B cell (primary cell): Measurements from ENCODE around the gene ETV3L.

Experiments
- EZH2 ChIP-seq: IDR thresholded peaks from 2 replicates; pipeline ENCODE4 v1.6.1; 2012; ENCODE audit warnings: borderline replicate concordance, low read depth, mild to moderate bottlenecking, moderate library complexity, low read length; ENCODE audit not compliant: insufficient read depth, poor library complexity, severe bottlenecking
- TF ChIP-seq, protein P1 (sequence below): fragments of 200-600 bp; IDR thresholded peaks from one replicate; pipeline ENCODE4 v1.8.0; 2022; ENCODE audit warnings: antibody characterized with exemption, mild to moderate bottlenecking

DNA sequence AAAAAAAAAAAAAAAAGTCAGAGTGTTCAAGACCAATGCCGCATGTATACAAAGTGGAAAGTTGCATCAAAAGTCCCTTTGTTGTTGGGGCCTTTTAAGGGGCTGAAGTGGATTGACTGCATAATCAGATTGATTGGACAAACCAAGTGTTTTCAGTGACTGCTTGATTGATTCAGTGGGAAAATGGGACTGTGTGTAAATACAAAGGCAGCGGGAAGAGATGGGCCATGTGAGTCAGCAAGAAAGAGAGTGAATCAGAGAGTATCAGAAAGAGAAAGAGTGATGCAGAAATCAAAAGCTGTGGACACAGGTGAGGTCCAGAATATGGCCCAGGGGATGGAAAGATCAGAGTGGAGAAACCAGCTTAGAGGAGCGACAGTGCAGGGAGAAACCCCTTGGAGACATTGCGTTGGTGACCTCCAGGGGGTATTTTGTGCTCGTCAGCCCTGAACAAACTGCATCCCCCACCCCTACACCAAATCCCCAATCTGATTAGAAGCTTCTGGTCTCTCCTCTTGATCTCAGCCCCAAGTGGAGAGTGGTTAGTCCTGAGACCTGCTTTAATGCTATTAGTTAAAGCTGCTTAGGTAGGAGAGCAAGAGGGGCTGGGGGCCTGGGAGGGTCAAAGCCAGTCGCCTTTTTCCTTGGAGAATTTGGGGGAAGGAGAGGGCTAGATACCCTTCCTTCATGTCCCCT lies 5.1 kb upstream of the ETV3L start:
- TF ChIP-seq, protein P1, sequence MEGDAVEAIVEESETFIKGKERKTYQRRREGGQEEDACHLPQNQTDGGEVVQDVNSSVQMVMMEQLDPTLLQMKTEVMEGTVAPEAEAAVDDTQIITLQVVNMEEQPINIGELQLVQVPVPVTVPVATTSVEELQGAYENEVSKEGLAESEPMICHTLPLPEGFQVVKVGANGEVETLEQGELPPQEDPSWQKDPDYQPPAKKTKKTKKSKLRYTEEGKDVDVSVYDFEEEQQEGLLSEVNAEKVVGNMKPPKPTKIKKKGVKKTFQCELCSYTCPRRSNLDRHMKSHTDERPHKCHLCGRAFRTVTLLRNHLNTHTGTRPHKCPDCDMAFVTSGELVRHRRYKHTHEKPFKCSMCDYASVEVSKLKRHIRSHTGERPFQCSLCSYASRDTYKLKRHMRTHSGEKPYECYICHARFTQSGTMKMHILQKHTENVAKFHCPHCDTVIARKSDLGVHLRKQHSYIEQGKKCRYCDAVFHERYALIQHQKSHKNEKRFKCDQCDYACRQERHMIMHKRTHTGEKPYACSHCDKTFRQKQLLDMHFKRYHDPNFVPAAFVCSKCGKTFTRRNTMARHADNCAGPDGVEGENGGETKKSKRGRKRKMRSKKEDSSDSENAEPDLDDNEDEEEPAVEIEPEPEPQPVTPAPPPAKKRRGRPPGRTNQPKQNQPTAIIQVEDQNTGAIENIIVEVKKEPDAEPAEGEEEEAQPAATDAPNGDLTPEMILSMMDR, result no peak
- TF ChIP-seq EZH2, result no peak
